ENCODE measurements around the gene SCN8A. TPM values are rescaled to one million over a fixed set of nuclear protein-coding genes. Genes with fewer than 3 reads are reported as not detected.

Gene SCN8A
- total RNA-seq, 1 experiment from 2014 or later = 5.4 TPM

GRCh38 chr12:51726931-51727330 is 135.9 kb downstream of the SCN8A start:
- no peak for DNase-seq
- H3K4me1 Mint-ChIP-seq (ENCODE audit: low read depth, unreplicated experiment) = no peaks in the 10 kb centered on the region
- no TSS peak for BruUV-seq (replicated peaks)
- no peaks in the 10 kb centered on the region for H3K9me3 Mint-ChIP-seq (ENCODE audit: low read depth, unreplicated experiment)
- no peak for TF ChIP-seq CTCF (IDR thresholded peaks at IDR 0.05; ENCODE audit: unreplicated experiment)
- intact Hi-C loops (cut with micrococcal nuclease; ENCODE audit: unreplicated experiment) = no loop called here
- no peaks in the 10 kb centered on the region for H3K27me3 Mint-ChIP-seq (ENCODE audit: unreplicated experiment)
- no peak overlapping the region for H3K4me3 Mint-ChIP-seq (ENCODE audit: low read depth, unreplicated experiment)
- H3K27ac Mint-ChIP-seq (ENCODE audit: unreplicated experiment) = no peak overlapping the region
- CTCF ChIA-PET = no interaction called here
- no peaks in the 10 kb centered on the region for H3K36me3 Mint-ChIP-seq (ENCODE audit: insufficient read depth, unreplicated experiment)

GRCh38 chr12:51729331-51729730 is 138.3 kb downstream of the SCN8A start:
- no peaks in the 10 kb centered on the region for H3K27me3 Mint-ChIP-seq (ENCODE audit: unreplicated experiment)
- no peak overlapping the region for H3K4me3 Mint-ChIP-seq (ENCODE audit: low read depth, unreplicated experiment)
- no TSS peak for BruUV-seq (replicated peaks)
- CTCF ChIA-PET = no interaction called here
- no peak overlapping the region for H3K27ac Mint-ChIP-seq (ENCODE audit: unreplicated experiment)
- no peak for DNase-seq
- no peak for TF ChIP-seq CTCF (IDR thresholded peaks at IDR 0.05; ENCODE audit: unreplicated experiment)
- no peaks in the 10 kb centered on the region for H3K9me3 Mint-ChIP-seq (ENCODE audit: low read depth, unreplicated experiment)
- no peaks in the 10 kb centered on the region for H3K4me1 Mint-ChIP-seq (ENCODE audit: low read depth, unreplicated experiment)
- intact Hi-C loops (cut with micrococcal nuclease; ENCODE audit: unreplicated experiment) = no loop called here
- no peaks in the 10 kb centered on the region for H3K36me3 Mint-ChIP-seq (ENCODE audit: insufficient read depth, unreplicated experiment)

GRCh38 chr12:51730745-51731144 is 139.7 kb downstream of the SCN8A start:
- TF ChIP-seq CTCF (IDR thresholded peaks at IDR 0.05; ENCODE audit: unreplicated experiment) = no peak
- H3K27me3 Mint-ChIP-seq (ENCODE audit: unreplicated experiment) = no peaks in the 10 kb centered on the region
- BruUV-seq (replicated peaks) = no TSS peak

GRCh38 chr12:51740536-51740935 is 149.5 kb downstream of the SCN8A start:
- BruUV-seq (replicated peaks) = no TSS peak
- H3K4me3 Mint-ChIP-seq (ENCODE audit: low read depth, unreplicated experiment) = no peak overlapping the region
- H3K4me1 Mint-ChIP-seq (ENCODE audit: low read depth, unreplicated experiment) = no peaks in the 10 kb centered on the region
- H3K27ac Mint-ChIP-seq (ENCODE audit: unreplicated experiment) = no peak overlapping the region
- H3K27me3 Mint-ChIP-seq (ENCODE audit: unreplicated experiment) = no peaks in the 10 kb centered on the region
- DNase-seq = no peak
- CTCF ChIA-PET = no interaction called here
- TF ChIP-seq CTCF (IDR thresholded peaks at IDR 0.05; ENCODE audit: unreplicated experiment) = no peak
- H3K9me3 Mint-ChIP-seq (ENCODE audit: low read depth, unreplicated experiment) = no peaks in the 10 kb centered on the region
- intact Hi-C loops (cut with micrococcal nuclease; ENCODE audit: unreplicated experiment) = no loop called here
- no peaks in the 10 kb centered on the region for H3K36me3 Mint-ChIP-seq (ENCODE audit: insufficient read depth, unreplicated experiment)

More at GRCh38 chr12:51730745-51731144, 139.7 kb downstream of the SCN8A start:
- no peaks in the 10 kb centered on the region for H3K9me3 Mint-ChIP-seq (ENCODE audit: low read depth, unreplicated experiment)
- no peaks in the 10 kb centered on the region for H3K36me3 Mint-ChIP-seq (ENCODE audit: insufficient read depth, unreplicated experiment)
- no peak overlapping the region for H3K4me3 Mint-ChIP-seq (ENCODE audit: low read depth, unreplicated experiment)
- DNase-seq = no peak
- intact Hi-C loops (cut with micrococcal nuclease; ENCODE audit: unreplicated experiment) = no loop called here
- CTCF ChIA-PET = no interaction called here
- no peak overlapping the region for H3K27ac Mint-ChIP-seq (ENCODE audit: unreplicated experiment)
- no peaks in the 10 kb centered on the region for H3K4me1 Mint-ChIP-seq (ENCODE audit: low read depth, unreplicated experiment)
